Measurements from ENCODE around the gene AFF3. TPM values are rescaled to one million over a fixed set of nuclear protein-coding genes. Genes with fewer than 3 reads are reported as not detected.

AFF3 gene
- total and polyA plus RNA-seq, 2 donors (not counting 3 experiments of a cell fraction or from before 2014, with no cell fraction given) = 0.06 to 0.07 TPM

- Histone ChIP-seq H3K79me2 (ENCODE audit: control insufficient read depth, insufficient read depth, low read length) (no peaks in the 10 kb centered on the region), H4K20me1 (replicated peaks; ENCODE audit: control insufficient read depth, extremely low read depth, insufficient read depth, low read length) (no peaks in the 10 kb centered on the region), H3K27ac (ENCODE audit: insufficient read depth, low read depth, low read length) (no peak overlapping the region), H3K9me1 (replicated peaks; ENCODE audit: control insufficient read depth, extremely low read depth, insufficient read depth, low read length) (no peaks in the 10 kb centered on the region), H3K4me2 (ENCODE audit: insufficient read depth, low read length) (no peak overlapping the region), H3K36me3 (ENCODE audit: control insufficient read depth in 2 of 2, extremely low read depth in 1 of 2, insufficient read depth in 2 of 2, low read length in 2 of 2) (no peaks in the 10 kb centered on the region), H3K27me3 (ENCODE audit: control insufficient read depth in 2 of 2, insufficient read depth in 2 of 2, low read length in 2 of 2) (no peaks in the 10 kb centered on the region), H3K9me3 (replicated peaks; ENCODE audit: control insufficient read depth, insufficient read depth, low read length) (no peaks in the 10 kb centered on the region), H3K4me1 (ENCODE audit: control insufficient read depth, extremely low read depth, insufficient read depth, low read length) (no peaks in the 10 kb centered on the region), H2AFZ (ENCODE audit: low read depth, low read length) (no peak overlapping the region), H3K4me3 (replicated peaks in 1 of 3; ENCODE audit: insufficient read depth in 1 of 3, low read depth in 1 of 3, low read length in 3 of 3) (no peak overlapping the region), H3K9ac (replicated peaks; ENCODE audit: extremely low read depth, insufficient read depth, low read length) (no peak overlapping the region)
- BruUV-seq (replicated peaks) = no TSS peak
- intact Hi-C loops (cut with micrococcal nuclease) (no loop called here), dilution Hi-C loops (cut with MboI; ENCODE audit: extremely low pct_ligation_motif_present, low sequenced_read_pairs) (no loop called here)
- no peak for TF ChIP-seq POLR2AphosphoS5 (IDR thresholded peaks at IDR 0.05; ENCODE audit: insufficient read depth, low read depth, low read length)
- no peak for TF ChIP-seq CTCF (IDR thresholded peaks at IDR 0.05; ENCODE audit: extremely low read depth in 1 of 2, insufficient read depth in 1 of 2, low read depth in 1 of 2, low read length in 2 of 2)
- TF ChIP-seq FOS (IDR thresholded peaks at IDR 0.05; ENCODE audit: borderline replicate concordance, insufficient read depth, low read length) = no peak
- TF ChIP-seq POLR2A (IDR thresholded peaks at IDR 0.05; ENCODE audit: low read depth, low read length) = no peak
- TF ChIP-seq MAX (IDR thresholded peaks at IDR 0.05; ENCODE audit: insufficient read depth, insufficient read length) = no peak
- no peak for TF ChIP-seq EZH2 (IDR thresholded peaks at IDR 0.05; ENCODE audit: borderline replicate concordance, low read depth, low read length, severe bottlenecking)
- no peak for TF ChIP-seq GATA2 (IDR thresholded peaks at IDR 0.05; ENCODE audit: insufficient read depth, insufficient read length, low read depth, low read length)
- TF ChIP-seq MYC (IDR thresholded peaks at IDR 0.05; ENCODE audit: low read depth, low read length) = no peak
- TF ChIP-seq JUN (IDR thresholded peaks at IDR 0.05; ENCODE audit: borderline replicate concordance, insufficient read depth, insufficient read length, low read depth) = no peak
- POLR2A ChIA-PET = no interaction called here
- CTCF ChIA-PET = no interaction called here
- FAIRE-seq (no peak), DNase-seq (ENCODE audit: low read depth, low spot score) (no peak)
Measured at GRCh38 chr2:99784946-99785345, 357.4 kb downstream of the AFF3 start.
